Fibroblast of skin of back (primary cell): Measurements from ENCODE around the gene SPART.
"Not testable (repeated sequence)": the region's sequence is repeated elsewhere in the genome, so short reads cannot be mapped to it uniquely, and the experiment has no call there.

Experiments
- DNase-seq: peaks from one replicate; pipeline ENCODE4 v3.0.0-alpha.2; 2013

The SPART gene

DNA sequence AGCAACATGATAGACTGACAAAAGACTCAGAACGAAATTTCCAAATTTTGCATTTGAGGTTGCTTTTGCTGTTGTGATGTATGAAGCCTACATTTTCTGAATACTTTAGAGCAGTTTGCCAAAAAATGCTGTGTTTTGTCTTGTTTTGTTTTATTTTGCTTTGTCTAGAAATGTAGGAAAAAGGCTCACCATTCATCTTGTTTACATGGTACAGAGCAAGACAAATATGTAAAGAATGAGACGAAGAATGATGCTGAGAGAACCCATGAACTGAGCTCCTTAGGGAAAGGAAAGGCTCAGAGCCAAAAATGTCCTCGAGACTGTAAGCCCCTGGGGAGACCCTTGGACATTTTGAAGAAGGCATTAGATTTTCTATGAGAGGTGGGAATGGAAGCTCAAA, 6.8 kb upstream of the SPART start:
- DNase-seq = peak; percentile 58

DNA sequence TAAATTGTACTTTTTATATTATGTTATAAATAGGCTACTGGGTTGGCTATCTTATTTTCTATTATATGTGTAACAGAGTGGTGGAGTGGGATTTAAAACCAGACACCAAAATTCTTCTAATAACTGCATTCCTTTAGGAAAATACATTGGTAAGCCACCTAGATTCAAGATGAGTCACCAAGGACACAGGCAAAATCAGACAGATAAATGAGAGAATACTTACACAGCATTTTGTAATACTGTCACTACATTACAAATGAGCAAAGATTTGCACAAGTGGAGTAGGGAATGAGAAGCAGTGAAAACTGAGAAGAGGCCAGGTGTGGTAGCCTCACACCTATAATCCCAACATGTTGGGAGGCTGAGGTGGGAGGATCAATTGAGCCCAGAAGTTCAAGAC, 6.2 kb upstream of the SPART start:
- DNase-seq = peak; percentile 45

DNA sequence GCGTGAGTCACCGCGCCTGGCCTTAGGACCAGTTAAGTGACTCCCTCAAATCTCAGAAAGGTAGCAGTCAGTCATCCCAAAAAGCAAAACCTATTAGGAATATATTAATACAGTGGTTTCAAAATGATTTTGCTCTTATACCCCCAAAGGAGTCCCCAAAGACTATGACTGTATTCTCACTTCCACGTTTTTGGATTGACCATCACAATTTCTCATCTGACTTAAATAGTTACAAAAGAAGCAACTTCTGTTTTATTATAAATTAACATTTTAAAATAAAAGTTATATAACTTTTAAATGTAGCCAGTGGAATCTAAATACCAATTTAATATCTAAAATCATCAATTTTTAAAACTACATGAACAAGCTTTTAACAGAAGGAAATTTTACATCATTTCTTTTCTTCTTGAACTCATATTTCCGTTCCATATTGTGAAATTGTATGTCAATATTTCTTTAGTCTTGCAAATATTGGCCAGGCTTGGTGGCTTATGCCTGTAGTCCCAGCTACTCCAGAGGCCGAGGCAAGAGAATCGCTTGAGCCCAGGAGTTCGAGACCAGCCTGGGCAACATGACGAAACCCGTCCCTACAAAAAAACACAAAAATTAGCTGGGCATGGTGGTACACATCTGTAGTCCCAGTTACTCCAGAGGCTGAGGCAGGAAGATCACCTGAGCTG, 1.5 kb upstream of the SPART start:
- DNase-seq = no peak

DNA sequence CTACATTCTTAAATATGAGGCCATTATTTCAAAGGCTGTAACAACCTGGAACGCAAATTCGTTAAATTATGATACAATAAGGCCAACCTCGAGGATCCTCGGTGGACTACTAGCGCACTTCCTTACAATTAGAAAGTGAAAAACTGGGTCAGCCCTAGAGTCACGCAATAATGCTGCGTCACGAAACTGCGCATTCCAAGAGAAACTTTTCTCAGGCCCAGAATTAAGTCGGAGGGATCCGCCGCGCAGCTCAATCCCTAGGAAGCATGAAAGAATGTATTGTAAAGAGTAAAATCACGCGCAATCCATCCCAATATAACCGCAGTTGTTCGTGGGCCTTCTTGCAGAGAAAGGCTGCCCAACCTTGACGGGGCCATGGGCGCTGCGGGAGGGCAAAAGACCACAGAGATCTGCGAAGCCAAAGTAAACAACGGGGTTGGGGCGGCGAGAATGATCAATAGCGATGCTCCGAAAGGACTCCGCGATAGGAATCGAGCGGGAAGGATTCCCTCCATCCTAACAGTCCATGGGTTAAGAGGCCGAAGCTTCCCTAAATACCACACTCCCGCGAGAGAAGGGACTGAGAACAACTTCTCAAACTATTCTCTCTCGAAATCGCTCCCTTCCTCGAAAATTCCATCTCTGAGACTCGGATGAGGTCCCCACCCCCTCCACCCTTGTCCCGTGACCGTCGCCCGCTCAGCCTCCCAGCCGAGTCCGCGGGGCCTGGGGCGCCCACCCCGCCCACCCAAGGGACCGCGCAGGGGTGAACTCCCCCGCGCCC, 564 bp downstream of the SPART start:
- DNase-seq = peak; percentile 89

DNA sequence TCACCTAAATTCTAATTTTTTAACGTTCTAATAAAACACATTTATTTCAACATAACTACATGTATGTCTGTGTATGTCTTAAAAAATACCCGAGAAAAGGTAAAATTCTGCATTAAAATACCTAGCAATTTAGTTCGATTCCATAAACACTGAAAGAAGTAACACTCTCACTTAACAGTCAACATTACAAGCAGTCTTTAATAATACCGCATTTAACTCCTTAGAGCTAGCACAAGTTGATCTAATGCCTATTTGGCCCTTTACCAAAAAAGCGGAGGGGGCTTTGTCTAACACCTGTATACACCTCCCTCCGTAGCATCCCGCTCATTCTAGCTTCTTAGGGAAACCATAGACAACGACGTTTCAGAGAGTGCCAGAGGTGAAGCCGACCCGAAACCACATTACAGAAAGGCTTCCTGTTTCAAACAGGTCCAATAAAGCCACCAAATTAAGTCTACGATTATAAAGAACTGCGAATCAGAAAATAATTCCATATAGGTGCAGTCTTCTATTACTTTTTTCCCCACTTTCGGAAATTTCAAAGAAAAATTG, 1.2 kb downstream of the SPART start:
- no peak for DNase-seq

DNA sequence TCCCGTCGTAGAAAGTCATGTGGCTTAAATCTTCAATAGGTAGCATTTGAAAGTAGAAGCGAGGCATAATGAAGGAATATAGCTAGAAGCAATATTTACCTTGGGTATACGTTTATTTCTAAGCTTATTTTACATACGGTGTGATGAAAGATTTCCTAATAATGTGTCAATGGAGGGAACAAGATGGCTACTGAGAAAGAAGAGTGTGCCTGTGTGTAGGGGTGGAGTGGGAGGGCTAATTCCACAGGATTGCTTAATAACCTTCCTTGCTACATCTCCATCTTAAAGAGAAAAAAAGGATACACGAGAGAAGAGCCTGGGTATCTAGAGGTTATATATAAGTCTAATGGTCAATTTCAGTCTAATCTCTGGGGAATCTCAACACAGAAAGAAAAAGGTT, 2.0 kb downstream of the SPART start:
- no peak for DNase-seq

DNA sequence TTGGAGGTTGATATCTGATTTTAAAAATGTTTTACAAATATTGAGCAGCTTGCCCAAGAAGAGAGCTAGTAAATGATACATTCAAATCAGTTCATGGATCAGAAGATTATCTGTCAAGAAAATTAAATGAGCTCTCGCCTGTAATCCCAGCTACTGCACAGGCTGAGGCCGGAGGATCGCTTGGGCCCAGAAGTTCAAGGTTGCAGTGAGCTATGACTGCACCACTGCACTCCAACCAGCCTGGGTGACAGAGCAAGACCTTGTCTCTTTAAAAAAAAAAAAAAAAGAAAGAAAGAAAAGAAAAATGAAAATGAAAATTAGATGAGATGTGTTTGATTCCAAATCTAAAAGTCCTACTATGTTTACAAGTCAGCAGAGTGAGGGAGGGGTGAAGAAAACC, 2.4 kb downstream of the SPART start:
- no peak for DNase-seq

DNA sequence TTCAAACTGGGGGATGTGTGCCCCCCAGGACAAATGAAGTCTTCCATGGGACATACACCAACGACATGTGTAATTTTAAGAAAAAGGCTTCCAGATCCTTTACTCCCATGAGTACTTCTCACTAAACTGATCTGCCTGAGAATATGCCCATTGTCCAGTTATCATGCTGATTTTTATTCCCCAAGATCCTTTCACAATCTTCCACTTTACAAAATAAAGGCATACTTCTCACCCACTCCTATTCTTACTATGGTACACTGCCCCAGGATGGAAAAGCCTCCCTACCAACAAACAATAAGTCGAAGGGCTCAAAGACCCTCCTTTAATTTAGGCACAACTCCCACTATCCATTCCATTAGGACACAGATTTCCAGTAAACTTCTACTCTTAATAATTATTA, 3.5 kb downstream of the SPART start:
- no peak for DNase-seq

DNA sequence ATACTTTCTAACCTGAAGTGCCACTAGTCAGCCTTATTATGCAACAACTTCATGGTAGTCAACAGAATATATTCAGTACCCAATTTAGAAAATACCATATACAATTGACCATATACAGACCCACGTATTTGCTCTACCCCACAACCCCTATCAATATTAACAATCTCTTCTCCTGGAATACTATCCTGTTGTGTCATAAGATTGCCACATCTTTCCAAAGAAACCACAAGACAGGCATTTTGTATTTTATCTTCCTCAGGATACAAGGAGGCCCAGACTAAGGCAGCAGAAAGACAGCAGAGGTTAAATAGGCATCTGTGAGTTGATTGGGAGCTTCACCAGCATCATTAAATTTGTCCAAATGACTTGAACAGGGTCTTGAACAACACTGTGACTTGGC, 4.5 kb downstream of the SPART start:
- no peak for DNase-seq

DNA sequence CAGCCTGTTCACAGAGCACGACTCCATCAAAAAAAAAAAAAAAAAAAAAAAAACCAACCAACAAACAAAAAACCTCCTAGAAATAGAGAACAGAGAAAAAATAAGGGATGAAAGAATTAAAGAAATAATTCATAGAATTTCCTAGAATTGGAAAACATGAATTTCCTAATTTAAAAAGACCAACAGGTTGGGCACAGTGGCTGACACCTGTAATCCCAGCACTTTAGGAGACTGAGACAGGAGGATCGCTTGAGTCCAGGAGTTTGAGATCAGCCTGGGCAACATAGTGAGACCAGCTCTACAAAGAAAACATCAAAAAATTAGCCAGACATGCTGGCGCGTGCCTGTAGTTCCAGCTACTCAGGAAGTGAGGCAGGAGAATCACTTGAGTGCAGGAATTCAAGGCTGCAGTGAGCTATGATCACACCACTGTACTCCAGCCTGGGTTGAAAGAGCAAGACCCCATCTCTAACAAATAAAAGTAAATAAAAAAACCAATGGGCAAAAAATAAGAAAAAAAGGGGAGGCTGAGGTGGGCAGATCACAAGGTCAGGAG, 6.5 kb downstream of the SPART start:
- no peak for DNase-seq

DNA sequence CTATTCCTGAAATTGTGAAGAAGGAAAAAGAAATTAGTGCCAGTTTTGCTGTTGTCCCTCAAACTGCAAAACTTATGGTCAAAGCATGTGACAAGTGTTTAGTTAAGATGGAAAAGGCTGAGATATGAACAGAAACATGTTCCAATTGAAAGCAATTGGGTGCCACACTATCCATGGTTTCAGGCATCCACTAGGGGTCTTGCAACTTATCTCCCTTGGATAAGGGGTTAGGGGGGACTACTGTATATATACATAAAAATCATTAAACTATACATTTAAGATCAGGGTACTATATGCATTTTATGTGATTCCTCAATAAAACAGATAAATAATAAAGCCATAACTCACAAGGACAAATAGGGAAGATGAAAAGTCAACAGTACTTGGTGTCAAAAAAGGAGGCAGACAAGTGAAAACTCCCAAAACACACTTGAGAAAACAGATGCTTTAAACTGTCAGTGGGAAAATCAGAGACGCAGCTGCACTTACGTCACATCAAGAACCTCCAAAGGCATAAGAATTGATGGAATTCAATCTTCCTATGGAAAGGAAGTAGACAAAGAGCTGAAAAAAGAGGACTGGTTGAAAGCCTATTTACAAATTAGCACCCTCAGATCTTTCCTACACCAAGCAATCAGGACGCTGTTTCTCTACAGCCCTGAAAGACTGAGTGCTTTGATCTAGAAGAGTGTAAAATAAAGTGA, 8.1 kb downstream of the SPART start:
- no peak for DNase-seq

DNA sequence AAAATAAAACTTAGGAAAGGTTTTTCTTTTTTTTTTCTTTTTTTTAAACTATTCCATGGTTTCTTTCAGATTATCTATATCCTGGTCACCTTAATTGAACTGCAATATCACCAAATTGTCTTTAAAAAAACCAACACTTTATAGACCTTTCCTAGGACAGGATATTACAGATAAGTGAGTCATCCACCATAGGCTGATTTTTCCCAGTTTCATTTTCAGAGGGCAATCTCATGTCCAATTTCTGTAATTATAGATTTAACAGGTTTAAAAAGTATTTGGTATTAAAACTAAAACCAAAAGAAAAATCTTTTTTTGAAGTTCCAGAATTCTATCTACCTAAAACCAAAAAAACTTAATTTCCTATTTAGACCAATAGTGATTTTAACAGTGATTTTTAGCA, 13.2 kb downstream of the SPART start:
- DNase-seq = peak; percentile 54

DNA sequence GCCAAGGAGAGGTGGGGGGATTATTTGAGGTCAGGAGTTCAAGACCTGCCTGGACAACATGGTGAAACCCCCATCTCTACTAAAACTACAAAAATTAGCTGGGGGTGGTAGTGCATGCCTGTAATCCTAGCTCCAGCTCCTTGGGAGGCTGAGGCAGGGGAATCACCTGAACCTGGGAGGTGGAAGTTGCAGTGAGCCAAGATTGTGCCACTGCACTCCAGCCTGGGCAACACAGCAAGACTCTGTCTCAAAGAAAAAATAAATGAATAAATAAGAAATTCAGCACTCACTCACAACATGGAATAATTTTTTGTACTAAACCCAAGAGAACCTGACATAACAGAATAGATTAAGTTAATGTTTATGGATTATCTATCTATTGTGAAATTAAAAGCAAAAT, 13.9 kb downstream of the SPART start:
- DNase-seq = not testable (repeated sequence)

DNA sequence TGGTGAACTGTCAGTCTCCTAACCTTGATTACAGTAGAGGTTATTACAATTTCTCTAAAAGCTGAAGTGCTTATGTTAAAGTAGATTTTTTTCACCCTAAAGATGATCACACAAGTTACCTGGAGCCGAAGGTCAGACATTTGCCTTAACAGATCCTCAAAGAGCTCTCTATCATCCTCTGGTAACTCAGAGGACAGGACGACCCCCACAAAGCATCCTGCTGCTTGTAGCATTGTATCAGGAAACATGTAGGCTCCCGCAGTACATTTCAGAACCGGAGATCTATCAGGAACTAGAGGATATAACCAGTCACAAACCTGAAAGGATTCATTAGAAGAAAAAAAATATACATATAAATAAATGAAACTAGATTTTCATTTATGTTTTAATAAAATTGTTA, 14.9 kb downstream of the SPART start:
- DNase-seq = no peak

DNA sequence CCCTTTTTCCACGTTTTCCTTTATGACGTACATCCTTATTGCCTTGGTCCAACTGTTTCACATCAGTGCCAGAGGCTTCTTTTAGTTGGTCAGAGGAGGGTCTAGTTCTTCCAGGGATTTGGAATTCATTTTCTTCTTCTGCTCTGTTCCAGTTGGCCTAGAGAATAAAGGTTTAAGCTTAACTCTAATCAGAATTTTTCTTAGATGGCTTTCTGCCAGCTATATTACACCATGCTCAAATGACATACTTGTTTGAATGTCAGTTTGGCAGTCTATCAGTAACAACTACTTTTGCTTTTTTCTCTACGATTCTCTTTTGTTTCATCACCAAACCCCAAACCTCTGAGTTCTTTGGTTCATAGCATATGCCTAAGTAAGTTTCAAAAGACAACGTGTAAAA, 16.8 kb downstream of the SPART start:
- no peak for DNase-seq

DNA sequence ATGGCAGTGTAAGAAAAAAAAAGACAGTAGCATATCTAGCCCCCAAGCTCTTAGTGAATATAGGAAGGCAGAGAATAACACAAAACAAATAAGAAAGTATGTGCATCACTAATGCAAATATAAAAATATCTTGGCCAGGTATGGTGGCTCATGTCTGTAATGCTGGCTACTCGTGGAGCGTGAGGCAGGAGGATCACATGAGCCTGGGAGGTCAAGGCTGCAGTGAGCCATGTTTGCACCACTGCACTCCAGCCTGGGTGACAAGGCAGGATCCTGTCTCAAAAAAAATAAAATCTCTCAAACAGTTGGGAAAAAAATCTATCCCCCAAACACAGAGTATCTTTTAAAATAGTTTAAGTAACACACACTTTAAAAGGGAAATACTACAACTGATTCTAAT, 17.4 kb downstream of the SPART start:
- DNase-seq = no peak

DNA sequence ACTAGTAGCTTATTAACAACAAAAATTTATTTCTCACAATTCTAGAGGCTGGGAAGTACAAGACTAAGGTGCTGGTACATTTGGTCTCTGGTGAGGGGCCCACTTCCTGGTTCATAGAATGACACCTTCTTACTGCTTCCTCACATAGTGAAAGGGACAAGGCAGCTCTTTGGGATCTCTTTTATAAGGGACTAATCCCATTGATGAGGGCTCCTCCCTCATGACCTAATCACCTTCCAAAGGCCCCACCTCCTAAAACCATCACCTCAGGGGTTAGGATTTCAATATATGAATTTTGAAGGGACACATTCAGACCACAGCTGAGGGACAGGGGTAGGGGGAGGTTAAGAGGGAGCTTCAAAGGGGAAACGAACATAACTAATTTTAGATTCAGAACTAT, 20.3 kb downstream of the SPART start:
- DNase-seq = no peak

DNA sequence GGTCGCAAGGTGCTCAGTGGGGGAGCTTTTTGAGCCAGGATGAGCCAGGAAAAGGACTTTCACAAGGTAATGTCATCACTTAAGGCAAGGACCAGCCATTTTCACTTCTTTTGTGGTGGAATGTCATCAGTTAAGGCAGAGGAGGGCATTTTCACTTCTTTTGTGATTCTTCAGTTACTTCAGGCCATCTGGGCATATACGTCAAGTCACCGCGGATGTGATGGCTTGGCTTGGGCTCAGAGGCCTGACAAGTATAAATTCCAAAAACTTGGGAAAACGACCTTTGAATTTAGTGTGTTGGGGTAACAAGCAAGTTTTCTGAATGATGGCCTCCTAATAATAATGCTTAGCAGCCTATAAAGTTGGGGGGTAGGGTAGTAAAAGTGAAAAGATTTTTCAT, 21.3 kb downstream of the SPART start:
- not testable (repeated sequence) for DNase-seq

DNA sequence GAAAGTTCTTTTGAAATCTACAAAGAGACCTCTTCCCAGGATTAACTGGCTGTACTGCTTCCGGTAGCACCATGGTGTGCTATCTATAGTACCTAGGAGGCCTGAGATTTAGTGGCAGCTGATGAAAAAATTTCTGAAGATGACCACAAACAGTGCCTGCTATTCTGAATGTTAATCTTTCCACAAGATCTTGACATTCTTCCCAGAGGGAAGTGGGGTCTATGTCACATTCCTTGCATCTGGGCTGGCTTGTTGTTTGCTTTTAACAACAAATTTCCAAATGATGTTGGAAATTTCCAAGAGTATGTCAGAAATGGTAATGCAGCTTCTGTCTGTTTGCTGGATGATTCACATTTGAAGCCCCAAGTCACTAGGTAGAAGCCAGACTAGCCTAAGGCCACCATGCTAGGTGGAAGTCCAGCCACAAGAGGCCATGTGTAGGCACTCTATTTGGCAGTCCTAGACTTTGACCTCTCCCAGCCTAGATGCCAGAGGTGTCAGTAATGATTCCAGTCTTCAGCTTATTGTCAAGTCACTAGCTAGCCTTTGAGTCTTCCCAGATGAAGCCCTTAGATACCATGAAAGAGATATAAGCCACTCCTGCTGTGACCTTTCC, 22.1 kb downstream of the SPART start:
- DNase-seq = peak; percentile 63

DNA sequence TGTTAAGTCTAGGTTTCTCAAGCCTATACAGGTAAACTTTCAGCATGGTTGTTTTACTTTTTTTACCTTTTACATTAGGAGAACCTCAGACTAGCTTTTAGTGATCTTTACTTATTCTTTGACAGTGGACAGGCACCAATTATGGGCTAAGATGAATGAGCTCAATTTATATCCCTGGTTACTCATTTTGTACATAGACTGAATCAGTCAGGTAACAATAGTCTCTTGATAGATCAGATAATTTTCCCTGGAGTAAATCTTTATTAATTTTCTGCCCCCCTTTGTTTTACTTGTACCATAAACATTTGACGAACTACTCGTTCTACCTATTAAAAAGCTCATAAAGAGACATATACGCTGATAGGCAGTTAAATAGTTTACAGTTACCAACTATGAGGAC, 22.8 kb downstream of the SPART start:
- DNase-seq = no peak

DNA sequence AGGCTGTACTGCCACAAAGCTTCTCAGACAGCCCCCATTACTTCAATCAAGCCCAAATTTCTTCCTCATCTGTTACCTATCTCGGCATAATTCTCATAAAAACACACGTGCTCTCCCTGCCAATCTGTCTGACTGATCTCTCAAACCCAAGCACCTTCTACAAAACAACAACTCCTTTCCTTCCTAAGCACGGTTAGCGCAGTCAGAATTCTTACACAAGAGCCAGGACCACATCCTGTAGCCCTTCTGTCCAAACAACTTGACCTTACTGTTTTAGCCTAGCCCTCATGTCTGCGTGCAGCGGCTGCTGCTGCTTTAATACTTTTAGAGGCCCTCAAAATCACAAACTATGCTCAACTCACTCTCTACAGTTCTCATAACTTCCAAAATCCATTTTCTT, 26.4 kb downstream of the SPART start:
- DNase-seq = not testable (repeated sequence)

DNA sequence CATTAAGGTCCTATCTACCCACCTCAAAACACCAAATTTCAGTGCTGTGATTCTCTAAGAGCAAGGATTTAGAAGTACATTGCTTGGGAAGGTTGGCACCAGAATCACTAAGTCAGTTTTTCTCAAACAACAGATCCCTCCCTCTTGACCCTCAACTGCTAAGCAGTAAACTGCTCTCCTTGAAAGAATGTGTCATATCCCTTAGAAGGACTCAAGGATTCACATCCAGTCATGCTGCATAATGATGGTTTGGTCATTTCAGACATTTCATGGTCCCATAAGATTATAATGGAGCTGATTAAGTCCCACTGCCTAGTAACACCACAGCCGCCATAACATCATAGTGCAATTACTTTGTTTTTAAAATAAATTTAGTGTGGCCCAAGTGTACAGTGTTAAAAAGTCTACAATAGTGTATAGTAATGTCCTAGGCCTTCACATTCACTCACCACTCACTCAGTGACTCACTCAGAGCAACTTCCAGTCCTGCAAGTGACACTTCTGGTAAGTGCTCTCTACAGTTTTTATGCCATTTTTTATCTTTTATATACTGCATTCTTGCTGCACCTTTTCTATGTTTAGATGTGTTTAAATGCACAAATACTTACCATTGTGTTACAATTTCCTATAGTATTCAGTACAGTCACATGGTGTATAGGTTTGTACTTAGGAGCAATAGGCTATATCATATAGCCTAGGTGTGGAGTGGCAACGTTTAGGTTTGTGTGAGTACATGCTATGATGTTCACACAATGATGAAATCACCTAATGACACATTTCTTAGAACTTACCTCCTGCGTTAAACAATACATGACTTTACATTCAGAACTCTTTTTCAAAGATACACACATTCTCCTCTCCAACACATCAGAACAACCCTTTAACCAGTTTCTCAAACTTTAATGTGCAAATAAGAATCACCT, 32.9 kb downstream of the SPART start:
- no peak for DNase-seq
